ENCODE results near the gene OOSP4B.
"Not testable (repeated sequence)": the region's sequence is repeated elsewhere in the genome, so short reads cannot be mapped to it uniquely, and the experiment has no call there.

DNA sequence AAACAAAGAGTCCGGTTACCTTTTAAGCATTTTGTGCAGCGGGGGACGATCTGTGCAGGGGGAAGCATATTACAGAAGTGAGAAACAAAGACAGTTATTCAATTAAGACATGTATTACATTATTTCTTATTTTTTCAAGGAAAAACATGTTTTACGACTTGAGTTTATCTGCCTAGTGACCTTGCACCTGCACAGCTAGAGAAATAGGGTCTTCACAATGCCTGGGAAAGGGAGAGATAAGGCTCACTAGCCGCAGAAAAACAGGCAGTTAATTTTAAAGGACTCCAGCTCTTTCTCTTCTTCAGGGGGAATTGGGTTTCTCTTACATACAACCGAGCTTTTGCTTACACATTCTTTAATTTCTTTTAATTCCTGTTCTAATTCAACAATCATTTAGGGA is 54.7 kb downstream of the OOSP4B start:
- TF ChIP-seq, protein P1, sequence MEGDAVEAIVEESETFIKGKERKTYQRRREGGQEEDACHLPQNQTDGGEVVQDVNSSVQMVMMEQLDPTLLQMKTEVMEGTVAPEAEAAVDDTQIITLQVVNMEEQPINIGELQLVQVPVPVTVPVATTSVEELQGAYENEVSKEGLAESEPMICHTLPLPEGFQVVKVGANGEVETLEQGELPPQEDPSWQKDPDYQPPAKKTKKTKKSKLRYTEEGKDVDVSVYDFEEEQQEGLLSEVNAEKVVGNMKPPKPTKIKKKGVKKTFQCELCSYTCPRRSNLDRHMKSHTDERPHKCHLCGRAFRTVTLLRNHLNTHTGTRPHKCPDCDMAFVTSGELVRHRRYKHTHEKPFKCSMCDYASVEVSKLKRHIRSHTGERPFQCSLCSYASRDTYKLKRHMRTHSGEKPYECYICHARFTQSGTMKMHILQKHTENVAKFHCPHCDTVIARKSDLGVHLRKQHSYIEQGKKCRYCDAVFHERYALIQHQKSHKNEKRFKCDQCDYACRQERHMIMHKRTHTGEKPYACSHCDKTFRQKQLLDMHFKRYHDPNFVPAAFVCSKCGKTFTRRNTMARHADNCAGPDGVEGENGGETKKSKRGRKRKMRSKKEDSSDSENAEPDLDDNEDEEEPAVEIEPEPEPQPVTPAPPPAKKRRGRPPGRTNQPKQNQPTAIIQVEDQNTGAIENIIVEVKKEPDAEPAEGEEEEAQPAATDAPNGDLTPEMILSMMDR (IDR thresholded peaks at IDR 0.05; ENCODE audit: insufficient read depth, low read length, poor library complexity, severe bottlenecking): not testable (repeated sequence)
- TF ChIP-seq EZH2phosphoT487 (conservative IDR thresholded peaks at IDR 0.05; ENCODE audit: low read length): not testable (repeated sequence)
